Cardiac septum (tissue), 1 donor: Measurements from ENCODE around the gene ADD2. TPM values are rescaled to one million over a fixed set of nuclear protein-coding genes. Genes with fewer than 3 reads are reported as not detected.

Source experiments
- DNase-seq: peaks from one replicate; pipeline ENCODE4 v3.0.0-alpha.2; 2020; ENCODE audit warnings: low spot score
- intact Hi-C: fragments of 100-400 bp; cut with DNase I; formaldehyde crosslinking; loops from one replicate; pipeline ENCODE4 v1.14.0; 2022
- total RNA-seq: library from RNA; stranded (reverse); fragmentation: NEBNext Ultra II Directional; extraction: Animal tissue kit (Norgen Biotek cat#: 25700); gene quantifications from one replicate; pipeline ENCODE4 v1.2.1, GENCODE V29; 2021
- donor health status: DM: no; HTN: no; CAD: no.

The ADD2 gene
- total RNA-seq, 1 donor from 2014 or later: 1.6 TPM

- no peak for DNase-seq
- intact Hi-C loops: no loop called here
These were observed 58.5 kb downstream of the ADD2 start for GRCh38 chr2:70709275-70710037.

- intact Hi-C loops: no loop called here
- no peak for DNase-seq
These were observed 59.4 kb downstream of the ADD2 start for GRCh38 chr2:70708376-70709199.

- no peak for DNase-seq
- intact Hi-C loops: no loop called here
These were observed 60.3 kb downstream of the ADD2 start for GRCh38 chr2:70707706-70708105.

GRCh38 chr2:70706026-70706795 is 61.8 kb downstream of the ADD2 start:
- no peak for DNase-seq

GRCh38 chr2:70705160-70705850 is 62.7 kb downstream of the ADD2 start:
- intact Hi-C loops: no loop called here
- no peak for DNase-seq

More at GRCh38 chr2:70706026-70706795, 61.8 kb downstream of the ADD2 start:
- intact Hi-C loops: no loop called here

- intact Hi-C loops: no loop called here
- DNase-seq: peak; percentile 63
These were observed 64.0 kb downstream of the ADD2 start for GRCh38 chr2:70703900-70704549.

- DNase-seq: no peak
- intact Hi-C loops: no loop called here
These were observed 65.1 kb downstream of the ADD2 start for GRCh38 chr2:70702711-70703395.

GRCh38 chr2:70698847-70699246 is 69.2 kb downstream of the ADD2 start:
- DNase-seq: no peak
- intact Hi-C loops: no loop called here

- peak; percentile 57 for DNase-seq
- intact Hi-C loops: no loop called here
These were observed 70.2 kb downstream of the ADD2 start for GRCh38 chr2:70697603-70698383.

GRCh38 chr2:70696142-70696541 is 71.9 kb downstream of the ADD2 start:
- peak; percentile 60 for DNase-seq
- intact Hi-C loops: no loop called here

GRCh38 chr2:70692256-70692655 is 75.7 kb downstream of the ADD2 start:
- DNase-seq: peak; percentile 65
- intact Hi-C loops: no loop called here

GRCh38 chr2:70691497-70692140 is 76.4 kb downstream of the ADD2 start:
- DNase-seq: no peak
- intact Hi-C loops: no loop called here

GRCh38 chr2:70690846-70691245 is 77.2 kb downstream of the ADD2 start:
- intact Hi-C loops: no loop called here
- DNase-seq: peak; percentile 50

GRCh38 chr2:70688427-70688826 is 79.6 kb downstream of the ADD2 start:
- intact Hi-C loops: no loop called here
- DNase-seq: peak; percentile 29

GRCh38 chr2:70687461-70687795 is 80.6 kb downstream of the ADD2 start:
- DNase-seq: no peak
- intact Hi-C loops: no loop called here

- DNase-seq: peak; percentile 78
- intact Hi-C loops: no loop called here
These were observed 81.2 kb downstream of the ADD2 start for GRCh38 chr2:70686577-70687460.
